Spleen (tissue), 7 donors: ENCODE results near the gene SNCAIP.

Source experiments
- POLR2A ChIP-seq, 3 donors: fragments of 450-650 bp; IDR thresholded peaks; one replicate each; pipeline ENCODE4 v1.5.1; 2017; ENCODE audit warnings: antibody characterized with exemption in 3 of 3, mild to moderate bottlenecking in 1 of 3
- POLR2AphosphoS5 ChIP-seq, 3 donors: sonication (generic); formaldehyde crosslinking; IDR thresholded peaks; one replicate each; pipeline ENCODE4 v1.5.1; 2017; ENCODE audit warnings: antibody characterized with exemption in 3 of 3
- TF ChIP-seq, protein P1 (sequence below), 11 experiments: fragments of 200-600 bp in 7 of 11; fragments of 450-650 bp in 4 of 11; sonication (generic) in 4 of 11; IDR thresholded peaks in 8 of 11; conservative IDR thresholded peaks in 3 of 11; 1 replicate in 7 of 11; 2 replicates in 4 of 11; pipeline versions ENCODE4 v1.4.0 to v1.8.0; 2016 to 2021; ENCODE audit warnings: antibody characterized with exemption in 11 of 11, inconsistent platforms in 4 of 11, mild to moderate bottlenecking in 1 of 11
- donor health status: DM: no; HTN: no; CAD: no; lungs with moderate emphysema.
- donor health status: DM: no; HTN: no; CAD: no.
- donor health status: DM: no; HTN: no; CAD: no.

DNA sequence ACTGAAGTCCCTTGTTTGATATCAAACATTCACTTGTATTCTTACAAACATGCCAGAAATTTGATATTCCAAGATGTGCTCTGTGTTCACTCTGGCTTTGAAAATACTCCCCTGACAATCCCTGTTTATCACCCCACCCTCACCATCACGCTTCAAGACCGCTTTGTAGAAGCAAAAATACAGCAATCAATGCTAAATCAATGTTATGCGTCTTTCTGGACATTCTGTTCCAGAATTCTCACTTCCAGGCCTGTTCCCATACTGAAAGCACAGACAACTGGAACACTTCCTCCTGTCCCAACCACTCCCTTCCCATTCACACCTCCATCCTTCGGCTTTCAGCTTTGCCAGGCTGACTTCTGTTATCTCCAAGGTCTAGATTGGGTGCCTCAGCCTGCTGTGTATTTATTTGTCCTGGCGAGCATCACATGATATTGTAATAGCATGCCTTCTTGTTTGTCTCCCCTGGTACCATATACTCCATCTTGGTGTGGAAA, 72.8 kb downstream of the SNCAIP start:
- TF ChIP-seq, protein P1, sequence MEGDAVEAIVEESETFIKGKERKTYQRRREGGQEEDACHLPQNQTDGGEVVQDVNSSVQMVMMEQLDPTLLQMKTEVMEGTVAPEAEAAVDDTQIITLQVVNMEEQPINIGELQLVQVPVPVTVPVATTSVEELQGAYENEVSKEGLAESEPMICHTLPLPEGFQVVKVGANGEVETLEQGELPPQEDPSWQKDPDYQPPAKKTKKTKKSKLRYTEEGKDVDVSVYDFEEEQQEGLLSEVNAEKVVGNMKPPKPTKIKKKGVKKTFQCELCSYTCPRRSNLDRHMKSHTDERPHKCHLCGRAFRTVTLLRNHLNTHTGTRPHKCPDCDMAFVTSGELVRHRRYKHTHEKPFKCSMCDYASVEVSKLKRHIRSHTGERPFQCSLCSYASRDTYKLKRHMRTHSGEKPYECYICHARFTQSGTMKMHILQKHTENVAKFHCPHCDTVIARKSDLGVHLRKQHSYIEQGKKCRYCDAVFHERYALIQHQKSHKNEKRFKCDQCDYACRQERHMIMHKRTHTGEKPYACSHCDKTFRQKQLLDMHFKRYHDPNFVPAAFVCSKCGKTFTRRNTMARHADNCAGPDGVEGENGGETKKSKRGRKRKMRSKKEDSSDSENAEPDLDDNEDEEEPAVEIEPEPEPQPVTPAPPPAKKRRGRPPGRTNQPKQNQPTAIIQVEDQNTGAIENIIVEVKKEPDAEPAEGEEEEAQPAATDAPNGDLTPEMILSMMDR (IDR thresholded peaks at IDR 0.05 in 8 of 11, conservative IDR thresholded peaks at IDR 0.05 in 3 of 11) = no peak
- TF ChIP-seq POLR2AphosphoS5 (IDR thresholded peaks at IDR 0.05) (no peak), POLR2A (IDR thresholded peaks at IDR 0.05) (no peak)
